Neural progenitor cell (in vitro differentiated cells): ENCODE data around the gene CRIP1.

Experiments used
- CTCF ChIP-seq: fragments of 200-600 bp; sonication (generic); IDR thresholded peaks from 2 replicates; pipeline ENCODE4 v1.5.1; 2017; ENCODE audit warnings: antibody characterized with exemption, mild to moderate bottlenecking
- EZH2 ChIP-seq: fragments of 200-600 bp; sonication (generic); IDR thresholded peaks from 2 replicates; pipeline ENCODE4 v1.6.1; 2017; ENCODE audit warnings: antibody characterized with exemption, mild to moderate bottlenecking, moderate library complexity
- EZH2phosphoT487 ChIP-seq: fragments of 200-600 bp; sonication (generic); IDR thresholded peaks from 2 replicates; pipeline ENCODE4 v1.6.1; 2017; ENCODE audit warnings: antibody characterized with exemption

GRCh38 chr14:105483300-105484068, 3.2 kb upstream of the CRIP1 start:
- TF ChIP-seq CTCF (no peak), EZH2 (no peak), EZH2phosphoT487 (no peak)
